ENCODE results near the gene ABCD2.
"Not testable (repeated sequence)": the region's sequence is repeated elsewhere in the genome, so short reads cannot be mapped to it uniquely, and the experiment has no call there.

ABCD2 gene

GRCh38 chr12:39612250-39612649, 7.4 kb downstream of the ABCD2 start:
- no peak for DNase-seq (ENCODE audit: low spot score)

GRCh38 chr12:39611818-39612217, 7.8 kb downstream of the ABCD2 start:
- no peak for DNase-seq (ENCODE audit: low spot score)

- no peak for DNase-seq (ENCODE audit: low spot score)
Observed at GRCh38 chr12:39610436-39611025, 9.1 kb downstream of the ABCD2 start.

GRCh38 chr12:39606712-39607423, 12.7 kb downstream of the ABCD2 start:
- DNase-seq (ENCODE audit: low spot score): no peak

- DNase-seq (ENCODE audit: low spot score): no peak
Observed at GRCh38 chr12:39605996-39606395, 13.6 kb downstream of the ABCD2 start.

- DNase-seq (ENCODE audit: low spot score): no peak
Observed at GRCh38 chr12:39605501-39605900, 14.1 kb downstream of the ABCD2 start.

- DNase-seq (ENCODE audit: low spot score): no peak
Observed at GRCh38 chr12:39603065-39603464, 16.5 kb downstream of the ABCD2 start.

GRCh38 chr12:39601951-39602350, 17.7 kb downstream of the ABCD2 start:
- not testable (repeated sequence) for DNase-seq (ENCODE audit: low spot score)

- DNase-seq (ENCODE audit: low spot score): no peak
Observed at GRCh38 chr12:39595928-39596327, 23.7 kb downstream of the ABCD2 start.

GRCh38 chr12:39592295-39592694, 27.3 kb downstream of the ABCD2 start:
- DNase-seq (ENCODE audit: low spot score): no peak

GRCh38 chr12:39588348-39588747, 31.3 kb downstream of the ABCD2 start:
- no peak for DNase-seq (ENCODE audit: low spot score)

GRCh38 chr12:39587225-39587624, 32.4 kb downstream of the ABCD2 start:
- DNase-seq (ENCODE audit: low spot score): no peak

GRCh38 chr12:39586816-39587215, 32.8 kb downstream of the ABCD2 start:
- DNase-seq (ENCODE audit: low spot score): no peak

- DNase-seq (ENCODE audit: low spot score): no peak
Observed at GRCh38 chr12:39581592-39581991, 38.0 kb downstream of the ABCD2 start.

GRCh38 chr12:39575498-39575875, 44.1 kb downstream of the ABCD2 start:
- no peak for DNase-seq (ENCODE audit: low spot score)

- no peak for DNase-seq (ENCODE audit: low spot score)
Observed at GRCh38 chr12:39574785-39575497, 44.7 kb downstream of the ABCD2 start.

- DNase-seq (ENCODE audit: low spot score): no peak
Observed at GRCh38 chr12:39574378-39574777, 45.2 kb downstream of the ABCD2 start.

GRCh38 chr12:39573971-39574370, 45.6 kb downstream of the ABCD2 start:
- DNase-seq (ENCODE audit: low spot score): no peak

- DNase-seq (ENCODE audit: low spot score): no peak
Observed at GRCh38 chr12:39572551-39572950, 47.1 kb downstream of the ABCD2 start.

- no peak for DNase-seq (ENCODE audit: low spot score)
Observed at GRCh38 chr12:39571351-39571750, 48.3 kb downstream of the ABCD2 start.

GRCh38 chr12:39553476-39553875, 66.1 kb downstream of the ABCD2 start:
- no peak for DNase-seq (ENCODE audit: low spot score)

- not testable (repeated sequence) for DNase-seq (ENCODE audit: low spot score)
Observed at GRCh38 chr12:39544211-39544610, 75.4 kb downstream of the ABCD2 start.

- DNase-seq (ENCODE audit: low spot score): no peak
Observed at GRCh38 chr12:39541471-39541870, 78.1 kb downstream of the ABCD2 start.

Measured in hematopoietic multipotent progenitor cell treated with erythropoietin and hydrocortisone succinate and interleukin-3 and kit ligand, for 15 days (in vitro differentiated cells).